Measurements from ENCODE around the gene MAP3K4.

The MAP3K4 gene

GRCh38 chr6:161151059-161151645 lies 159.6 kb downstream of the MAP3K4 start:
- DNase-seq, result no peak

- DNase-seq, result peak; percentile 18
These were observed 160.3 kb downstream of the MAP3K4 start for GRCh38 chr6:161151660-161152526.

DNA sequence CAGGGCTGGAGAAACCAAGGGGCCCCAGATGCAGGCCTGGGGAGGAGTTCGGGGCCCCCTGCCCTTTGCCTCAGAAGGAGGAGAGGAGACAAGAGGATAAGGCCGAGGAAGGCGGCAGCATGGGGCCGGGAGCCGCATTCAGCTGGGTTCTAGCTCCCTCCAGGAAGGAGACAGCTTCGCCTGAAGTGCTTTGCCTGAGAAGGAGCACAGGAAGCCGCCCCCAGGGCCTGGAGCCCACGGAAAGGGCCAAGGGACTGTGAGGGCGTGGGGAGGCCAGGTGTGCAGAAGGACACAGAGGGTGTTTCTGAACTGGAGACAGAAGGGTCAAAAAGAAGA lies 160.9 kb downstream of the MAP3K4 start:
- DNase-seq, result no peak

- DNase-seq, result no peak
These were observed 161.5 kb downstream of the MAP3K4 start for GRCh38 chr6:161152907-161153662.

- DNase-seq, result no peak
These were observed 162.2 kb downstream of the MAP3K4 start for GRCh38 chr6:161153725-161154124.

DNA sequence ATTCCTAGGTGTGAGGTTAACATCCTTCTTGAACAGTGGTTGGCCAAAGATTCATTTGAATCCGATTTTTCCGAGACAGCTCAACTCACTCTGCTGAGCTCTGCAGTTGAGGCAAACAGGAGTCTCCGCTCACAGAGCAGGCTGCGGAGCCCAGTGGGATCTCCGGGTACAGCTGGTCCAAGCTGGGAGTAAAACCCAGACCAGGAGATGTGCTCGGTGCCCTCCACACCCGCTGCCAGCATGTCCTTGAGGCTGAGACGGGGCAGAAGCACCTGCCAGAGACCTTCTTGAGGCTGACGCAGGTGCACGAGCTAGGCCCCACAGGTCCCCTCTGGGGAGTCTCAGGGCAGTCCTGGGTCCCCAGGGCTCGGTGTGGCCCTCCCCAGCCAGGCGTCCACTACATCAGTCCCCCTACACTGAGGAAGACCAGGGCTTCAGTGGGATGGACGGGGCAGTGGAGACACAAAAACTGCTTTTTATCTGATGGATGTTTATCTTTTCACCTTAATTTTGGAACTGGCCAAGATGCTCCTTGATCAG lies 163.3 kb downstream of the MAP3K4 start:
- no peak for DNase-seq

GRCh38 chr6:161161121-161161520 lies 169.6 kb downstream of the MAP3K4 start:
- DNase-seq, result no peak

DNA sequence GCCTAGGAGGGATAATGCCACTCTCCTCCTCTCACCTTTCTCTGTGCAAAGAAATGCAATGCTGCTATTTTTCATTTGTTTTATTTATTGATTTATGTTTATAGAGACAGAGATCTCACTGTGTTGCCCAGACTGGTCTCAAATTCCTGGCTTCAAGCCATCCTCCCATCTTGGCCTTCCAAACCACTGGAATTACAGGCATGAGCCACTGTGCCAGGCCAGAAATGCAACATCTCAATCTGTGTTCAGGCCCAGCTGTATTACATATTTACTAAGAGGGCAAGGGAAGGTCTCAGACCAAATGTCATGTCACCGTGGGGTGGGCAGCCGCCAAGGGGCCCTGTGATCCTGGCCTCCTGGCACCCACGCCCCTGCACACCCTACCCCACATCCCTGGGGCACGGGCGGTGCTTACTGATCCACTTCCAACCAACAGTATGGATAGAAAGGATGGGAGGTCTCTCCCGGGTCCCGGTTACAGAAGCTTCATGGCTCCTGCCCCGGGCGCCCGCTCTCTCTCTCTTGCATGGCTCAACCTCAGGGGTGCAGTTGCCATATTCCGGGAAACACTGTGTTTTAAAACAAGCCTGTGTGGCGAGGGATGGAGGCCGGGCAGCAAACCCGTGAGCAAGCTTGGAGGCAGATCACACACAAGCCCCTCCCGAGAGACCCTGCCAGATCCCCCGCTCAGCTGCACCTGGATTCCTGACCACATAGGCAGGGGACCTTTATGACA lies 170.5 kb downstream of the MAP3K4 start:
- no peak for DNase-seq

- DNase-seq, result no peak
These were observed 171.2 kb downstream of the MAP3K4 start for GRCh38 chr6:161162722-161163121.

- DNase-seq, result no peak
These were observed 172.1 kb downstream of the MAP3K4 start for GRCh38 chr6:161163466-161164181.

- no peak for DNase-seq
These were observed 172.6 kb downstream of the MAP3K4 start for GRCh38 chr6:161164182-161164625.

- no peak for DNase-seq
These were observed 174.6 kb downstream of the MAP3K4 start for GRCh38 chr6:161166176-161166575.

DNA sequence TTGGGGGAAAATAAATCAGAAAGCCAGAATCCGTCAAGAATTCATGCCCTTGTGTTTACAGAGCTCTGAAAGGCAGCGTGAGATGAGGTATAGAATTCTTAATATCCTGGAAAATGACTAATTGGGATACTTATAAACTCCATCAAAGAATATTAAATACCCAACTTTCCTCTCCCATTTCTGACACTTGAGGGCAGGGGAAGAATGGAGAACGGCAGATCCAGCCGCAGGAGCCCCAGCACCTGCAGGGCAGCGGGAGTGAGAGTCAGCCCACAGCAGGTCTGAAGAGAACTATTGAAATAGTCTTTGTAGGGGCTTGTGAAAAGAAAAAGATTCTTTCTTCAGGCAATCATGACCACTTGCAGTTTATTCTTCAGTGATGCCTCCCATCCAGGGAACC lies 175.1 kb downstream of the MAP3K4 start:
- no peak for DNase-seq

All from NCI-H1105 treated with DMSO at 0.1 percent for 48 hours (cell line).